ENCODE results near the gene CRYGC.
"Not testable (repeated sequence)": the region's sequence is repeated elsewhere in the genome, so short reads cannot be mapped to it uniquely, and the experiment has no call there.

CRYGC gene

DNA sequence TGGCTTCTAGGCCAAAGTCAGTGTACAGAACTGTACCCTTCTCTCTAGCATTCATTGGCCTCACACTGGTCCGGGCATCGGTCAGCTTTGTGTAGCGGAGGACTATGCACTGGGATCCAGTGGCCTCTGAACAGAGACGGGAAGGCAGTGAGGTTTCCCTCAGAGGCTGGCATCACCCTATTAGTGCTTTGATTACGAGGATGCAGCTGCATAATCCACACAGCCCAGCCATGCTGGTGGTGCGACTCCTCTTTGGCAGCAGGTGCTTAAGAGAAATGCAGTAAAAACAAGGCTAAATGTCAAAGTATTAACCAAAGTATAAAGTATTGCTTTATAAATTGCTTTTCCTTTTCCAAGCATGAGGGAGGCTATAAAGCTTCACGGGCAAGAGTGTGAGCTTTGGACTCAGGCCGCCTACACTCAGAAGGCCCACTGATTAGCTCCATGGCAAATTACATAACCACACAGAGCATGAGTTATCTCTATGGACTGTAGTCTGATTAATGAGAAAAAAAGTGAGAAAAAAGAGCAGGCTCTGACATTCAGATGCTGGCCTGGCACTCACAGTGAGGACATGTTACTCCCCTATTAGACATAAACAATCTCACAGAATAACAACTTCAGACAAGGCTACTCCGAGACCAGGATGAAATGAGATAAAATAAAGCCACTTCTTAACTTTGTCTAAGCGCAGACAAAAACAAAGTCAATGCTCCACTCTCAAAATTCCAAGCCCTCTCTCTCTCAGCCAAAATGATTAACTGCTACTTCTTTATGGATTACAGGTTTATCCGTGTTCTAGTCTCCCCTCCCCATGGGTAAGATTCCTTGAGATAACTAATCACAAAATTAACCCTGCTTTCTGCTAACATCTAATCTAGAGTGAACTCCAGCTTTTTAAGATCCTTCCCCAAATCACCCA lies 6.4 kb upstream of the CRYGC start:
- DNase-seq: no peak

DNA sequence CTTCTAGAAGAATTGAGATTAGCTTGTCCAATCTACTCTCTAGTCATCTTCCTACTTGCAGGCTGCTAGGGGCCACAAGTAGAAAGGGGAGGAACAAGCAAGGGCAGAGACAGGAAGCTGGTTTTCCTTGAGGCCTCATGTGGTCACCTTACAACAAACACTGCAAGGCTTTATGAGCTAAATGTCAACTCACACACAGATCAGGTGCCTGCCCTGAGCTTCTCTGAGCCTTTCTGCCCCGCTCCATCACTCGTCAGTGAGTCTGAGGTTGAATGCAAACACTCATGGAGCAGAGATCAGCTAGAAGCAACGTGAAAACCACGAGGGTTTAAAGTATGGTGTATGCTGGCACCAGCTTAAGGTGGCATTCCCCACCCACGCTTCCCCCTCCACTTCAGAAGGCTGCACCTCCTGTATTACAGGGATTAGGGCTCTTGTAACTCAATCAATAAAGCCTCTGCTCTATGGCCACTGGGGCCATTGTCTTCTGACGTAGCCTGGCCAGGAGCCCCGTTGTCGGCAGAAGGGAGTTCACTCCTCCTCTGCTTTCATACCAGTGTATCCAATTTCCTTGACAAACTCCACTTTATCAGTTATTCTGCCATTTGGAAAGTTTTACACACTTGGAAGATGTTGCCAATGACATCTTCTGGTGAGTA lies 5.4 kb upstream of the CRYGC start:
- no peak for DNase-seq

GRCh38 chr2:208130712-208131110 lies 1.1 kb upstream of the CRYGC start:
- no peak for DNase-seq

GRCh38 chr2:208128136-208128535 lies 1.5 kb downstream of the CRYGC start:
- no peak for DNase-seq

- no peak for DNase-seq
These were observed 2.5 kb downstream of the CRYGC start for GRCh38 chr2:208127090-208127489.

DNA sequence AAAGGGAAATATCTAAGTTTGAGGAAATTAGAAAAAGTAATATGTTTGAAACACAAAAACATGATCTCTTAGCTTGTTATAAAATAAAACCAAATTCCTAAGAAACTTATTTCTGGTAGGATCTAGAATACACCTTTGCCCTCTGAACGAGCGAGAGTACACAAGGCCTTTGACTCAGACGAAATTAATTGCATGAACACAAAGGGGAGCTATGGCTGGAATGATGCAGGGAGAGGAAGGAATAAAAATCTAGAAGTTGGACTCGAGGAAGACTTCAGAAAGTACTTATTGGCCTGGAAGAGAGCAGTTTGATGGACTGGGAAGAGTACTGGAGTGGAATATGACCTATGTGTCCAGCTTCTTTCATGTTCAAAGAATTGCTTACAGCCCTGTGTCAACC lies 4.4 kb downstream of the CRYGC start:
- DNase-seq: peak; percentile 24

GRCh38 chr2:208124013-208124715 lies 5.5 kb downstream of the CRYGC start, which contains the start of gene CRYGD:
TSS of gene CRYGD (minus strand) at chr2:208124524. CDS start at chr2:208124473, 51 bp downstream.
- peak; percentile 79 for DNase-seq

DNA sequence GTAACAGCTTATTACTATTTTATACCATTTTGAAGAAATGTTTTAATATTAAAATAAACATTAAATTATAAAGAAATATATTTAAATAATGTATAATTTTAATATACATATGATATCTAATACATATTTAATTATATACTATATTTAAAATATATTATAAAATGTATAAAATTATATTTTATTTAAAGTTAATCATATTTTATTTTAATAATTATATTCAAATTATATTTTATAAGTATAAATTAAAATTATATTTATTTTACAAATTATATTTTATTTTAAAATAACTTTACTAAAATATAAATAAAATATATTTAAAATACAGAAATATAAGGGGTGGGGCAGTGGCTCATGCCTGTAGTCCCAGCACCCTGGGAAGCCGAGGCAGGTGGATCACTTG lies 7.4 kb downstream of the CRYGC start:
- DNase-seq: no peak

DNA sequence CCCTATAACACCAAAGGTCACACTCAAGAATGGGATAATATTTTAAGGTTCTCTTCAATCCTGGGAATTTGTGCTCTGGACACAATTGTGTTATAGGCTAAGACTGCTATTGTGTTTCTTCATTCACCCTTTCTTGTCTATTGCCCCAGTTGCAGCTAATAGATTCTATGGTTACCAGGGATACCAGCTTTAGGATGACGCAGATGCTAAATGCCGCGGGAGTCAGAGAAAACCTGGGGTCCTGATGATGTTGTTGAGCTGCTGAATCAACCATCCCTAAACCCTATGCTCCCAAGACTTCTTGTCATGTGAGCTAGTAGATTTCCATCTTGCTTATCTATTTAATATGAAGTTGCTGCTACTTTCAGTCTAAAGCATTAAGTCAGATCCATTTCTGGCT lies 10.7 kb downstream of the CRYGC start:
- DNase-seq: no peak

DNA sequence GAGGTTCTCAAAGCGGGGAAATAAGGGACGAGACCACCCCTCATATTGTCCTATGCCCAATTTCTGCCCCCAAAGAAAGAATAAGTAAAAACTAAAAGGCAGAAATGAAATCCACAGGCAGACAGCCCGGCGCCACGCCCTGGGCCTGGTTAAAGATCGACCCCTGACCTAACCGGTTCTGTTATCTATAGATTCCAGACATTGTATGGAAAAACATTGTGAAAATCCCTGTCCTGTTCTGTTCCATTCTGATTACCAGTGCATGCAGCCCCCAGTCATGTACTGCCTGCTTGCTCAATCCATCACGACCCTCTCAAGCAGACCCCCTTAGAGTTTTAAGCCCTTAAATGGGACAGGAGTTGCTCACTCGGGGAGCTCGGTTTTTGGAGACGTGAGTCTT lies 12.2 kb downstream of the CRYGC start:
- DNase-seq: not testable (repeated sequence)

DNA sequence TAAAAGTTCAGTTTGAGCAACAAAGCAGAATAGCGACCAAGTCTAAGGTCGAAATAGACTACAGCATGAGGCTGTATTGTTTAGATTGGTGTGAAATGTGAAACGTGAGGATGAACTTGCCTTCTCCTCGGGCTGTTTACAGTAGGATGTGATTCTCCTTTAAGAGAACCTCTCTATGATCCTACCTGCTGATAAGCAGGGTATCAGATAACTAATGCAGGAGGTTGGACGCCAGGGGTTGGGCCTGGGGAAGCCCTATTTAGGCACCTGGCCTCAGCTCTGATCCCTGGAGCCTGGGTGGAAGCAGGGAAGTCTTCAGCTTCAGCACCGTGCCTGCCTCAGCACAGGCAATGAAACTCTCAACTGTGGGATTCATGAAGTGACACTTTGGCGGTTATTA lies 16.7 kb downstream of the CRYGC start:
- no peak for DNase-seq

DNA sequence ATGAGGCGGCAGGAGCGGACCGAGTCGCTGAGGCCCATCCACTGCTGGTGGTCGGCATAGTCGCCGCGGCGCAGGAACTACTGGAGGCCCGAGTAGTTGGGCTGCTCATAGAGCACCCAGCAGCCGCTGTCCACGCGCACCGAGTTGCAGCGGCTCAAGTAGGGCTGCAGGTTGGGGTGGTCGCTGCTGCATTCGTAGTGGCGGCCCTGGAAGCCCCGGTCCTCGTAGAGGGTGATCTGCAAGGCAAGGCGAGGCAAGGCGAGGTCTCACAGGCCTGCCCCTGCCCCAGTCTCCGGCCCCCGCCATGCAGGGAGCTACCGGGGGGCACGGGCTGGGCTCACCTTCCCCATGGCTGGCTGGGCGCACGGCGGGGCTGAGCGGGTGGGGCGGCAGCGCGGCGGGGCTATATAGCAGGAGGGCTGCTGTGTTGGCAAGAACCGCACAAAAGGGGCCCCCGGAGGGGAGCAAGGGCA lies 17.3 kb downstream of the CRYGC start:
- DNase-seq: not testable (repeated sequence)

- no peak for DNase-seq
These were observed 26.0 kb downstream of the CRYGC start for GRCh38 chr2:208103616-208104015.

GRCh38 chr2:208101716-208102631 lies 27.7 kb downstream of the CRYGC start:
- peak; percentile 87 for DNase-seq

- no peak for DNase-seq
These were observed 29.8 kb downstream of the CRYGC start for GRCh38 chr2:208099682-208100470.

DNA sequence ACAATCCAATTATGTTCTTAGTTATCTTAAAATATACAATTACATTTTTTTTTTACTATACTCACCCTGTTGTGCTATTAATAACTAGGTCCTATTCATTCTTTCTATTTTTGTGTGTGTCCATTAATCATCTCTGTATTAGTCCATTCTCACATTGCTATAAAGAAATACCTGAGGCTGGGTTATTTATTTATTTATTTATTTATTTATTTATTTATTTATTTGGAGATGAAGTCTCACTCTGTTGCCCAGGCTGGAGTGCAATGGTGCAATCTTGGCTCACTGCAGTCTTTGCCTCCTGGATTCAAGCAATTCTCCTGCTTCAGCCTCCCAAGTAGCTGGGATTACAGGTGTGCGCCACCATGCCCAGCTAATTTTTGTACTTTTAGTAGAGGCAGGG lies 30.9 kb downstream of the CRYGC start:
- not testable (repeated sequence) for DNase-seq

DNA sequence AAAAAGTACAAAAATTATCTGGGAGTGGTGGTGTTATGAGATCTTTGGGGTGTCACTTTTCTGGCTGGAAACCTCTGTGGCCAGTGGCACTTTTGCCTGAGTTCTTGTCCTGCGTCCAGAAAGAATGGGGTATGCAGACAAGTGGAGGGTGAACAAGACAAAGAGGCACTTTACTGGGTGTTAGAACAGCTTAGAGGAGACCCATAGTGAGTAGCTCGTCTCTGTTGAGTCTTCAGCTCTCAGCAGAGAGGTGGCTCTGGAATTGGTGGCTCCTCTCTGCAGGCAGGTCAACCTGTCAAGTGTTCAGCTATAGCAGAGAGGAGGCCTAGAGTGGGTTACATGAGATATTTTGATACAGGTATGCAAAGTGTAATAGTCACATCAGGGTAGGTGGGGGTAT lies 31.4 kb downstream of the CRYGC start:
- no peak for DNase-seq

DNA sequence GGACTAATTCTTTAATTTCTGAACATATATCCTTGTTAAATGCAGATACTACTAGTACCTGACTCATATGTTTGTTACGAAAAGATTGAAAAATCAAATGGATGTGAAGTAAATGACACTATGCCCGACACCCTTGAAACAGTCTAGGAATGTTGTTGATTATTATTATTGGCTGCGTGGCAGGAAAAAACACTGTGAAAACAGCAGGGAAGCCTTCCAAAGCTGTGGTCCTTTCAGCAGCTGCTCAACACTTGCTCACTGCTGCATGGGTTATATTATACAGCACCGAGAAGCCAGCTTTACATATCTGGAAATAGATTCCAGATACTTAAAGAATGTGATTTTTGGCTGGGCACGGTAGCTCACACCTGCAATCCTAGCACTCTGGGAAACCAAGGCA lies 31.8 kb downstream of the CRYGC start:
- no peak for DNase-seq

DNA sequence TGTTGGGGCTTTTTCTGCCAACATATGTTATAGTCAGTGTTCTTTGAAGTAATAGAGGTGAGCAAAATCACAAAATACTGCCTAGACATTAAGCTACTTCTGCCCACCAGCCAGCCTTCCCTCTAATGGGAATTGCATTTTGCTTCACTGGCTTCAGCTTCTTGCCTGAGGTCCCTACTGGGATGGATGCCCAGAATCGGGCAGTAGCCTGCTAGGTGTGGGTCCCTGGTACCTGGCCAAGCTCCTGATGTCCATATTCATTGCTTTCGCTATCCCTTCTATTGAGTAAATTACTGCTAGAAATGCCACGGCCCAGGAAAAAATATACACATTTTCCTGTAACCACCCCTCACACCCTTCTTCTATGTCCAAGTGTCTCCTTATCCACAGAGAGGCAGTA lies 32.3 kb downstream of the CRYGC start:
- DNase-seq: no peak

- no peak for DNase-seq
These were observed 33.5 kb downstream of the CRYGC start for GRCh38 chr2:208096080-208096479.

DNA sequence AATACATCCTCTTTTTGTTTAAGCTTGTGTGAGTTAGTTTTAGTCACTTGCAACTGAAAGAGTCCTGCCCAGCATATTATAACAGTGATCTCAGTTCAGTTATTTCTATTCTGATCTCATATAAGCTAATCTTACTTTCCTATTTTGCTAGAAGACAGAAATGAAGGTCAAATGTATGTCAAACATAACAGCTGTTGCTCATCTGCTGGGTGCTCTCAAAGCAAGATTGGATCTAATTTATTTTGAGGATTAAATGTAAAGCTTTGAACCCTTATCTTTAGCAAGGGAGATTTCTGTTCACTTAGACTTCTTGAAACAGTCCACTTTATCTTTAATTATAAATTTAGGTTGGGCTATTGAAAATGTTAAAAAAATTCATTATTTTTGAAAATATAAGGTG lies 36.5 kb downstream of the CRYGC start:
- no peak for DNase-seq

Measured in NCI-H2227 treated with DMSO at 0.1 percent for 48 hours (cell line).